ENCODE results near the gene AAGAB. TPM values are rescaled to one million over a fixed set of nuclear protein-coding genes. Genes with fewer than 3 reads are reported as not detected.
"Not testable (repeated sequence)": the region's sequence is repeated elsewhere in the genome, so short reads cannot be mapped to it uniquely, and the experiment has no call there.

AAGAB gene
- total RNA-seq, 1 donor from 2014 or later: 20.9 TPM

GRCh38 chr15:67296188-67296587 is 41.7 kb upstream of the AAGAB start:
- no peak for TF ChIP-seq CTCF (IDR thresholded peaks at IDR 0.05; ENCODE audit: borderline replicate concordance)
- Histone ChIP-seq H3K9me3 (replicated peaks) (no peaks in the 10 kb centered on the region), H3K4me1 (no peaks in the 10 kb centered on the region), H3K36me3 (no peaks in the 10 kb centered on the region), H3K27me3 (ENCODE audit: low read depth) (no peaks in the 10 kb centered on the region), H3K4me3 (no peak overlapping the region), H3K27ac (replicated peaks) (no peak overlapping the region)
- intact Hi-C loops (cut with micrococcal nuclease): no loop called here
- DNase-seq: no peak

GRCh38 chr15:67290319-67290718 is 35.9 kb upstream of the AAGAB start:
- intact Hi-C loops (cut with micrococcal nuclease): no loop called here
- H3K27ac ChIP-seq (replicated peaks): no peak overlapping the region
- H3K9me3 ChIP-seq (replicated peaks): peaks cover 26% of the 10 kb centered on the region

GRCh38 chr15:67286400-67286799 is 31.9 kb upstream of the AAGAB start:
- H3K36me3 ChIP-seq; H3K27me3 ChIP-seq (ENCODE audit: low read depth); H3K4me1 ChIP-seq; H3K4me3 ChIP-seq; H3K27ac ChIP-seq (replicated peaks); intact Hi-C loops (cut with micrococcal nuclease); DNase-seq: not testable (repeated sequence)
- peaks cover 36% of the 10 kb centered on the region for H3K9me3 ChIP-seq (replicated peaks)

More at GRCh38 chr15:67290319-67290718, 35.9 kb upstream of the AAGAB start:
- no peak for DNase-seq
- Histone ChIP-seq H3K4me3 (no peak overlapping the region), H3K4me1 (no peaks in the 10 kb centered on the region), H3K27me3 (ENCODE audit: low read depth) (no peaks in the 10 kb centered on the region), H3K36me3 (no peaks in the 10 kb centered on the region)
- TF ChIP-seq CTCF (IDR thresholded peaks at IDR 0.05; ENCODE audit: borderline replicate concordance): no peak

GRCh38 chr15:67285625-67286024 is 31.2 kb upstream of the AAGAB start:
- H3K4me1 ChIP-seq; DNase-seq; H3K4me3 ChIP-seq; H3K36me3 ChIP-seq; intact Hi-C loops (cut with micrococcal nuclease); H3K27ac ChIP-seq (replicated peaks); H3K27me3 ChIP-seq (ENCODE audit: low read depth): not testable (repeated sequence)
- peaks cover 36% of the 10 kb centered on the region for H3K9me3 ChIP-seq (replicated peaks)

DNA sequence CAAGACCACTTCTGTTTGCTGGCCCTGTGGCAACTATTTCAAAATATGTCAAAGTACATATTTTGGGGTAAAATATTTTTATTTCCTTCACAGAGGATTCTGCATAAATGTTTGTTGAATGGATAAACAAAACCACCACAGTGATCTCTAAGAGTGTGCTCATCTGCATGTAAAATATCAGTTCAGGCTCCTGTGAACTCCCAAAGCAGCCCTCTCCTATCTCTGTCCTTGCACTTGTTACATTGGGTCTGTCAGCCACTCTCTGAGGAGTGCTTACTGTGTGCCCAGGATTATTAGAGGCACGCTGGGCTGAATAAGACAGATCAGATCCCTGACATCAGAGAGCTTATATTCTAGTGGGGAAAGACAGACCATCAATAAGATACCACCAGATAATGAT is 27.3 kb upstream of the AAGAB start:
- Histone ChIP-seq H3K27ac (replicated peaks) (no peak overlapping the region), H3K9me3 (replicated peaks) (peaks cover 23% of the 10 kb centered on the region), H3K4me1 (no peaks in the 10 kb centered on the region), H3K4me3 (no peak overlapping the region), H3K36me3 (no peaks in the 10 kb centered on the region), H3K27me3 (ENCODE audit: low read depth) (no peaks in the 10 kb centered on the region)
- no peak for TF ChIP-seq CTCF (IDR thresholded peaks at IDR 0.05; ENCODE audit: borderline replicate concordance)
- intact Hi-C loops (cut with micrococcal nuclease): no loop called here
- no peak for DNase-seq

GRCh38 chr15:67280217-67280616 is 25.8 kb upstream of the AAGAB start:
- Histone ChIP-seq H3K9me3 (replicated peaks) (peaks cover 10% of the 10 kb centered on the region), H3K27me3 (ENCODE audit: low read depth) (no peaks in the 10 kb centered on the region), H3K4me3 (no peak overlapping the region), H3K36me3 (no peaks in the 10 kb centered on the region), H3K27ac (replicated peaks) (no peak overlapping the region), H3K4me1 (no peaks in the 10 kb centered on the region)
- no peak for TF ChIP-seq CTCF (IDR thresholded peaks at IDR 0.05; ENCODE audit: borderline replicate concordance)
- intact Hi-C loops (cut with micrococcal nuclease): no loop called here
- DNase-seq: no peak

GRCh38 chr15:67276666-67277065 is 22.2 kb upstream of the AAGAB start:
- H3K4me1 ChIP-seq: no peaks in the 10 kb centered on the region
- H3K4me3 ChIP-seq: no peak overlapping the region
- H3K9me3 ChIP-seq (replicated peaks): peaks cover 29% of the 10 kb centered on the region
- no peaks in the 10 kb centered on the region for H3K36me3 ChIP-seq
- no peaks in the 10 kb centered on the region for H3K27me3 ChIP-seq (ENCODE audit: low read depth)
- no peak overlapping the region for H3K27ac ChIP-seq (replicated peaks)
- intact Hi-C loops (cut with micrococcal nuclease): no loop called here
- no peak for TF ChIP-seq CTCF (IDR thresholded peaks at IDR 0.05; ENCODE audit: borderline replicate concordance)
- no peak for DNase-seq
